PC-9 (cell line): ENCODE results near the gene LUC7L. TPM values are rescaled to one million over a fixed set of nuclear protein-coding genes. Genes with fewer than 3 reads are reported as not detected.

Experiments used
- BruUV-seq: library from RNA; stranded (reverse); fragments of 400-500 nt; replicated peaks from 2 replicates; lab custom pipeline; 2021; lab: Mats Ljungman, UMichigan
- CTCF ChIA-PET: fragments of 300-600 bp; sonication (Branson Sonifier 250); formaldehyde crosslinking; loops from one replicate; lab custom pipeline; 2022; ENCODE audit warnings: antibody characterized with exemption; lab: Charles Lee
- POLR2A ChIA-PET: fragments of 300-600 bp; sonication (Branson Sonifier 250); formaldehyde crosslinking; loops from one replicate; lab custom pipeline; 2022; ENCODE audit warnings: antibody characterized with exemption; ENCODE audit not compliant: unreplicated experiment; lab: Charles Lee
- DNase-seq, 2 experiments: peaks; one replicate each; pipeline versions ENCODE4 v3.0.0 to v3.0.0-alpha.2; 2015 to 2022; ENCODE audit warnings: mixed read lengths in 1 of 2
- H2AFZ ChIP-seq: fragments of 200-600 bp; sonication (generic); 2 replicates; pipeline ENCODE4 v1.8.1; 2017; ENCODE audit warnings: antibody characterized with exemption
- H3F3A ChIP-seq: fragments of 200-600 bp; sonication (generic); 2 replicates; pipeline ENCODE4 v1.8.1; 2017; ENCODE audit warnings: antibody characterized with exemption, mild to moderate bottlenecking, low read depth; ENCODE audit not compliant: insufficient read depth
- H3K27ac ChIP-seq: fragments of 200-600 bp; sonication (generic); 2 replicates; pipeline ENCODE4 v1.6.1; 2016; ENCODE audit warnings: mixed run types
- H3K27me3 ChIP-seq: fragments of 200-600 bp; sonication (generic); 2 replicates; pipeline ENCODE4 v1.6.1; 2016; ENCODE audit warnings: low read depth, mixed run types; ENCODE audit not compliant: insufficient read depth
- H3K36me3 ChIP-seq: fragments of 200-600 bp; sonication (generic); 2 replicates; pipeline ENCODE4 v1.6.1; 2016; ENCODE audit warnings: low read depth, mixed run types
- H3K4me1 ChIP-seq: fragments of 200-600 bp; sonication (generic); replicated peaks from 2 replicates; pipeline ENCODE4 v1.6.1; 2016; ENCODE audit warnings: mixed run types; ENCODE audit not compliant: insufficient read depth
- H3K4me2 ChIP-seq: fragments of 200-600 bp; sonication (generic); 2 replicates; pipeline ENCODE4 v1.6.1; 2017; ENCODE audit warnings: mixed run types
- H3K4me3 ChIP-seq: fragments of 200-600 bp; sonication (generic); 2 replicates; pipeline ENCODE4 v1.6.1; 2016; ENCODE audit warnings: mixed run types
- H3K79me2 ChIP-seq: fragments of 200-600 bp; sonication (generic); 2 replicates; pipeline ENCODE4 v1.6.1; 2017; ENCODE audit warnings: low read depth, mixed run types
- H3K9me2 ChIP-seq: fragments of 200-600 bp; sonication (generic); 2 replicates; pipeline ENCODE4 v1.8.1; 2017; ENCODE audit warnings: mild to moderate bottlenecking; ENCODE audit not compliant: insufficient read depth
- H3K9me3 ChIP-seq: fragments of 200-600 bp; sonication (generic); 2 replicates; pipeline ENCODE4 v1.8.1; 2016; ENCODE audit warnings: low read depth; ENCODE audit not compliant: insufficient read depth
- H4K20me1 ChIP-seq: fragments of 200-600 bp; sonication (generic); 2 replicates; pipeline ENCODE4 v1.8.1; 2017; ENCODE audit not compliant: insufficient read depth
- CTCF ChIP-seq: fragments of 200-600 bp; sonication (generic); conservative IDR thresholded peaks from 2 replicates; pipeline ENCODE4 v1.6.1; 2017; ENCODE audit warnings: mixed run types, antibody characterized with exemption, mild to moderate bottlenecking, moderate library complexity
- EZH2 ChIP-seq: fragments of 200-600 bp; sonication (generic); IDR thresholded peaks from 2 replicates; pipeline ENCODE4 v1.8.0; 2017; ENCODE audit warnings: antibody characterized with exemption, low read depth
- intact Hi-C: fragments of 100-400 bp; cut with micrococcal nuclease; formaldehyde crosslinking; loops from one replicate; pipeline ENCODE4 v1.10.0; 2022; ENCODE audit not compliant: unreplicated experiment
- total RNA-seq: library from RNA; stranded (reverse); gene quantifications from 2 replicates; pipeline ENCODE4 v1.2.3, GENCODE V29; 2021

The LUC7L gene
- total RNA-seq, 1 experiment from 2014 or later: 64.3 TPM

- no peak overlapping the region for H3K4me2 ChIP-seq
- ChIA-PET CTCF (no interaction called here), POLR2A (interaction anchor here (0.5 kb wide), 1 partner anchor 10 kb away, joined by 4 read pairs; no protein-coding TSS in a partner anchor)
- H3K36me3 ChIP-seq: no peaks in the 10 kb centered on the region
- no peaks in the 10 kb centered on the region; the same call in 1 of the 2 replicates for H3K27me3 ChIP-seq
- intact Hi-C loops: no loop called here
- H3K9me3 ChIP-seq: no peaks in the 10 kb centered on the region
- H2AFZ ChIP-seq: no peak overlapping the region
- no peak overlapping the region for H3K4me3 ChIP-seq
- H4K20me1 ChIP-seq: no peaks in the 10 kb centered on the region
- no TSS peak for BruUV-seq
- DNase-seq: no peak
- TF ChIP-seq CTCF (no peak), EZH2 (no peak)
- H3K9me2 ChIP-seq: no peaks in the 10 kb centered on the region
- no peaks in the 10 kb centered on the region for H3K79me2 ChIP-seq
- H3K4me1 ChIP-seq: no peaks in the 10 kb centered on the region
- H3K27ac ChIP-seq: no peak overlapping the region
- H3F3A ChIP-seq: no peaks in the 10 kb centered on the region
Measured at GRCh38 chr16:265711-266110, 36.5 kb upstream of the LUC7L start.

GRCh38 chr16:265002-265529 is 35.8 kb upstream of the LUC7L start:
- Histone ChIP-seq H2AFZ (no peak overlapping the region), H3K27me3 (no peaks in the 10 kb centered on the region; the same call in 1 of the 2 replicates), H3K27ac (no peak overlapping the region), H4K20me1 (no peaks in the 10 kb centered on the region), H3K36me3 (no peaks in the 10 kb centered on the region), H3K4me3 (no peak overlapping the region), H3K4me1 (no peaks in the 10 kb centered on the region), H3K79me2 (no peaks in the 10 kb centered on the region), H3K4me2 (no peak overlapping the region), H3K9me2 (no peaks in the 10 kb centered on the region), H3F3A (no peaks in the 10 kb centered on the region), H3K9me3 (no peaks in the 10 kb centered on the region)
- ChIA-PET POLR2A (no interaction called here), CTCF (no interaction called here)
- BruUV-seq: no TSS peak
- intact Hi-C loops: no loop called here
- TF ChIP-seq EZH2 (no peak), CTCF (no peak)
- no peak for DNase-seq

- H3K9me2 ChIP-seq: no peaks in the 10 kb centered on the region
- no peak overlapping the region for H3K4me2 ChIP-seq
- CTCF ChIA-PET: no interaction called here
- H2AFZ ChIP-seq: no peak overlapping the region
- TF ChIP-seq CTCF: no peak
- TF ChIP-seq EZH2: no peak
- H3F3A ChIP-seq: no peaks in the 10 kb centered on the region
- no peaks in the 10 kb centered on the region for H4K20me1 ChIP-seq
- no peaks in the 10 kb centered on the region for H3K27me3 ChIP-seq
- no peak overlapping the region for H3K27ac ChIP-seq
- no peak overlapping the region for H3K4me3 ChIP-seq
- H3K9me3 ChIP-seq: no peaks in the 10 kb centered on the region
- no TSS peak for BruUV-seq
- intact Hi-C loops: no loop called here
- H3K79me2 ChIP-seq: no peaks in the 10 kb centered on the region
- DNase-seq: no peak
- POLR2A ChIA-PET: no interaction called here
- no peaks in the 10 kb centered on the region for H3K36me3 ChIP-seq
- no peaks in the 10 kb centered on the region for H3K4me1 ChIP-seq
Measured at GRCh38 chr16:264440-264951, 35.2 kb upstream of the LUC7L start.
